DMS114 treated with DMSO at 0.1 percent for 48 hours (cell line): ENCODE measurements around the gene RGS13.
"Not testable (repeated sequence)": the region's sequence is repeated elsewhere in the genome, so short reads cannot be mapped to it uniquely, and the experiment has no call there.

Source experiments
- DNase-seq: peaks from one replicate; lab custom pipeline; 2025; ENCODE audit not compliant: unreplicated experiment; lab: John Stamatoyannopoulos, UW

RGS13 gene

GRCh38 chr1:192675716-192676115 is 39.8 kb downstream of the RGS13 start:
- DNase-seq: no peak

- no peak for DNase-seq
Measured at GRCh38 chr1:192678099-192678498, 42.2 kb downstream of the RGS13 start.

- no peak for DNase-seq
Measured at GRCh38 chr1:192682335-192682734, 46.4 kb downstream of the RGS13 start.

- DNase-seq: not testable (repeated sequence)
Measured at GRCh38 chr1:192683081-192683480, 47.1 kb downstream of the RGS13 start.

- no peak for DNase-seq
Measured at GRCh38 chr1:192689459-192689858, 53.5 kb downstream of the RGS13 start.

GRCh38 chr1:192691041-192691440 is 55.1 kb downstream of the RGS13 start:
- no peak for DNase-seq

GRCh38 chr1:192696082-192696481 is 60.1 kb downstream of the RGS13 start:
- DNase-seq: no peak

DNA sequence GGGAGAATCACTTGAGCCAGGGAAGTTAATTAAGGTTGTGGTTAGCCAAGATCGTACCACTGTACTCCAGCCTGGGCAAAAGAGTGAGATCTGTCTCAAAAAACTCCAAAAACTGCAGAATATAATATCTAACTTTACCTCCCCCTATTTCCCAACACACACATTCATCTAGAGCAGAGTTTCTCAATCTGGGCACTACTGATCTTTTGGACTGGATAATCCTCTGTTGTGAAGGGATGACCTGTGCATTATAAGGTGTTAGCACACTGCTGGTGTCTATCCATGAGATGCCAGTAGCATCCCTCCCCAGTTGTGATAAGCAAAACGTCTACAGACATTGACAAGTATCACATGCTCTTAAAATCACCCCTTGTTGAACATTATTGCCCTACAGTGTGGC is 61.8 kb downstream of the RGS13 start:
- no peak for DNase-seq

- DNase-seq: no peak
Measured at GRCh38 chr1:192698731-192699130, 62.8 kb downstream of the RGS13 start.

DNA sequence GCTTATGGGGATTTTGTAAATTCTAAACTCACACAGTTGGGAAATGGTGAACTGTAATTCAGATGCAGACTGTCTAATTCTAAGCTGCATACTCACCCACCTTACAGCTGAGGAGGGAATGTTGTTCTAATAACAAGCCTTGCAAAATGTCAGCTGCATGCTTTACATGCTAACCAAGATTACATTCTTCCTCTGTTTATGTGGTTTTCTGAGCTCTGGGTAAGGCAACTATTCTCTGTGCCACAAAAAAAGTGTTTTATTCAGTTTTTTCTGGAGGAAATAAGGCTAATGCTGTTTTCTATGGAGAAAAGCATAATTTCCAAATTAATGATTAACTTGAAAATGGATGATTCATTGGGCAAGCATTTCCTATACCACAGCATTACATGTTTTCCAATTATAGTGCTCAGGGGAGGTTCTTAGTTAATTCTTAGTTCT is 64.9 kb downstream of the RGS13 start:
- DNase-seq: no peak

- DNase-seq: no peak
Measured at GRCh38 chr1:192702212-192702902, 66.4 kb downstream of the RGS13 start.

- no peak for DNase-seq
Measured at GRCh38 chr1:192703283-192704206, 67.6 kb downstream of the RGS13 start.

- DNase-seq: no peak
Measured at GRCh38 chr1:192705510-192705909, 69.6 kb downstream of the RGS13 start.

GRCh38 chr1:192706936-192707335 is 71.0 kb downstream of the RGS13 start:
- no peak for DNase-seq

DNA sequence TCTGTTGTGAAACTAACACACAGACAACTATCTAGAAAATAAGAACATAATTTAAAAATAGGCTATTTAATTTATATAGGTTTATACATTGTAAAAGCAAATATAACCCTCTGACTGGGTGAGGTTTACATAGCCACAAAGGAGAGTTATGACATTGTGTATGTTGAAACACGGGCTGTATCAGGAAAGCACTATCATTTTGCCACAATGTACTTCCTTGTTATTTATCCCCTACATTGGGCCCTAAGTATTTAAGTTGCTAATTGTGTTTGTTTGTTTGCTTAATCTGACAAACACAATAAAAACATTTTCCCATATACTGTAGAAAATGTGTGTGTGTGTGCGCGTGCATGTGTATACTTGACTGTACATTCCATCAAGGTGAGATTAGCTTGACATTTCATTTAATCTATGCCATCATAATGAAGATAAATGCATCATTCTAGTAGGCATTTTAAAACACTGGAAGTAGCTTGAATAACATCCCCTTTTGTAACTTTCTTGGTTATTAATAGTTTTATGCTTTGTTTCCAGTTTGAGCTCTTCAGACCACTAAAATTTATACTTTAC is 72.1 kb downstream of the RGS13 start:
- no peak for DNase-seq

- DNase-seq: no peak
Measured at GRCh38 chr1:192709544-192709943, 73.6 kb downstream of the RGS13 start.
